ENCODE measurements around the gene WNT2B. TPM values are rescaled to one million over a fixed set of nuclear protein-coding genes. Genes with fewer than 3 reads are reported as not detected.

The WNT2B gene
- total RNA-seq, 1 donor from 2014 or later, result 4.8 TPM

DNA sequence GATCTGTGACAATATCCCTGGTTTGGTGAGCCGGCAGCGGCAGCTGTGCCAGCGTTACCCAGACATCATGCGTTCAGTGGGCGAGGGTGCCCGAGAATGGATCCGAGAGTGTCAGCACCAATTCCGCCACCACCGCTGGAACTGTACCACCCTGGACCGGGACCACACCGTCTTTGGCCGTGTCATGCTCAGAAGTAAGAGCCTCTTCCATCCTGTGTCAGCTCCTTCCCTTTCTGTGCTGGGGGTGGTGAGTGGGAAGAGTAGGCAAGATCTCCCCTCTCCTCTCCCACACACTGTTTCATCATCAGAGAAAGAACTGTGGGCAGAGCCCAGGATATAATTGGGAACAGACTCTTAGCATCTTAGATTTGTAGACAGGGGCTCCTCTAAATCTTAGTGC, 6.1 kb downstream of the WNT2B start:
- H3K9me3 ChIP-seq, result no peaks in the 10 kb centered on the region
- H3K27me3 ChIP-seq, result no peaks in the 10 kb centered on the region
- H3K36me3 ChIP-seq, result peaks cover 0 to 6% of the 10 kb centered on the region in 2 donors
- TF ChIP-seq, protein P1, sequence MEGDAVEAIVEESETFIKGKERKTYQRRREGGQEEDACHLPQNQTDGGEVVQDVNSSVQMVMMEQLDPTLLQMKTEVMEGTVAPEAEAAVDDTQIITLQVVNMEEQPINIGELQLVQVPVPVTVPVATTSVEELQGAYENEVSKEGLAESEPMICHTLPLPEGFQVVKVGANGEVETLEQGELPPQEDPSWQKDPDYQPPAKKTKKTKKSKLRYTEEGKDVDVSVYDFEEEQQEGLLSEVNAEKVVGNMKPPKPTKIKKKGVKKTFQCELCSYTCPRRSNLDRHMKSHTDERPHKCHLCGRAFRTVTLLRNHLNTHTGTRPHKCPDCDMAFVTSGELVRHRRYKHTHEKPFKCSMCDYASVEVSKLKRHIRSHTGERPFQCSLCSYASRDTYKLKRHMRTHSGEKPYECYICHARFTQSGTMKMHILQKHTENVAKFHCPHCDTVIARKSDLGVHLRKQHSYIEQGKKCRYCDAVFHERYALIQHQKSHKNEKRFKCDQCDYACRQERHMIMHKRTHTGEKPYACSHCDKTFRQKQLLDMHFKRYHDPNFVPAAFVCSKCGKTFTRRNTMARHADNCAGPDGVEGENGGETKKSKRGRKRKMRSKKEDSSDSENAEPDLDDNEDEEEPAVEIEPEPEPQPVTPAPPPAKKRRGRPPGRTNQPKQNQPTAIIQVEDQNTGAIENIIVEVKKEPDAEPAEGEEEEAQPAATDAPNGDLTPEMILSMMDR (IDR thresholded peaks at IDR 0.05), result no peak
- H3K4me3 ChIP-seq, result no peak overlapping the region
- intact Hi-C loops (cut with DNase I), result no loop called here
- H3K27ac ChIP-seq, result no peak overlapping the region
- DNase-seq (ENCODE audit: low spot score in 2 of 2), result no peak
- no peaks in the 10 kb centered on the region for H3K4me1 ChIP-seq

GRCh38 chr1:112515311-112516009, 6.7 kb downstream of the WNT2B start:
- intact Hi-C loops (cut with DNase I), result no loop called here
- no peak for DNase-seq (ENCODE audit: low spot score in 2 of 2)
- Histone ChIP-seq H3K27me3 (no peaks in the 10 kb centered on the region), H3K4me3 (no peak overlapping the region), H3K36me3 (peaks cover 0 to 9% of the 10 kb centered on the region in 2 donors), H3K9me3 (no peaks in the 10 kb centered on the region), H3K4me1 (no peaks in the 10 kb centered on the region), H3K27ac (no peak overlapping the region)
- TF ChIP-seq, protein P1 (IDR thresholded peaks at IDR 0.05), result no peak

DNA sequence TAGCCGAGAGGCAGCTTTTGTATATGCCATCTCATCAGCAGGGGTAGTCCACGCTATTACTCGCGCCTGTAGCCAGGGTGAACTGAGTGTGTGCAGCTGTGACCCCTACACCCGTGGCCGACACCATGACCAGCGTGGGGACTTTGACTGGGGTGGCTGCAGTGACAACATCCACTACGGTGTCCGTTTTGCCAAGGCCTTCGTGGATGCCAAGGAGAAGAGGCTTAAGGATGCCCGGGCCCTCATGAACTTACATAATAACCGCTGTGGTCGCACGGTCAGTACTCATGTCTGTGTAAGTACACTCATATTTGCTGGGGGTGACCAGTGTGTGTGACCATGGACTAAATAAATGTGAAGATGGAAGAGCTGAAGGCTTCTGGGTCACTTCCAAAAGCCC, 7.4 kb downstream of the WNT2B start:
- TF ChIP-seq, protein P1 (IDR thresholded peaks at IDR 0.05), result no peak
- peaks cover 0 to 11% of the 10 kb centered on the region in 2 donors for H3K36me3 ChIP-seq
- no peak for DNase-seq (ENCODE audit: low spot score in 2 of 2)
- no peaks in the 10 kb centered on the region for H3K9me3 ChIP-seq
- no peak overlapping the region for H3K27ac ChIP-seq
- intact Hi-C loops (cut with DNase I), result no loop called here
- H3K4me3 ChIP-seq, result no peak overlapping the region
- no peaks in the 10 kb centered on the region for H3K4me1 ChIP-seq
- H3K27me3 ChIP-seq, result no peaks in the 10 kb centered on the region

DNA sequence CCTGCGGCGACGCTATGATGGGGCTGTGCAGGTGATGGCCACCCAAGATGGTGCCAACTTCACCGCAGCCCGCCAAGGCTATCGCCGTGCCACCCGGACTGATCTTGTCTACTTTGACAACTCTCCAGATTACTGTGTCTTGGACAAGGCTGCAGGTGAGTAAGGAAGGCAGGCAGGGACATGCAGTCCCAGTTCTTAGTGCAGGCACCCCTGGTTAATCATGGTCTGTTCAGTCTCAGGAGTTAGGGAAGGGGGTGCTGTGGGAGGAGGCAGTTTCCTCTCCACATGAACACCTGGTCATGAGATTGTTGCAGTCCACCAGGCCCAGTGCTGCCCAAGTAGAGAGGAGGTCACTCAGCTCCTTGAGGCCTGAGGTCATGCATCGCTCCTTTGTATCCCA, 8.5 kb downstream of the WNT2B start:
- H3K4me1 ChIP-seq, result no peaks in the 10 kb centered on the region
- H3K4me3 ChIP-seq, result no peak overlapping the region
- H3K36me3 ChIP-seq, result peaks cover 0 to 15% of the 10 kb centered on the region in 2 donors
- no peak overlapping the region for H3K27ac ChIP-seq
- H3K9me3 ChIP-seq, result no peaks in the 10 kb centered on the region
- TF ChIP-seq, protein P1 (IDR thresholded peaks at IDR 0.05), result no peak
- no peak for DNase-seq (ENCODE audit: low spot score in 2 of 2)
- no peaks in the 10 kb centered on the region for H3K27me3 ChIP-seq
- intact Hi-C loops (cut with DNase I), result no loop called here

DNA sequence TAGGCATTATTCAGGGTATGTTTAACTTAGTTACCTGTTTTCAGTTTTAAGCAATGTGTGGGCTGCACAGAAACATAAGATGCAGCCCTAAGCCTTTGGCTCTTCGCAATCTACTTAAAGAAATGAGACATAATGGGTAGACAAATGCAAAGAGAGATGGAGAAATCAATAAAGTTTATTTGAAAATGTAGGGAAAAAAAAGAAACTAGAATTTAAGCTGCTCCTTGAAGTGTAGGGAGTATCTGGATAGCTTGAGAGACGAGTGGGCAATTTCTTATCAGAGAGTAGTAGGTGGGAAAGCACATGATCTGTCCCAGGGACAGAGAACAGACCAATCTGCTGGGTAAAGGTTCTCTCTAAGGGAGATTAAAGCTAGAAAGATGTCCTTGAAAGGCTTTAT, 8.9 kb downstream of the WNT2B start:
- Histone ChIP-seq H3K36me3 (peaks cover 0 to 17% of the 10 kb centered on the region in 2 donors), H3K27me3 (no peaks in the 10 kb centered on the region), H3K4me3 (no peak overlapping the region), H3K4me1 (no peaks in the 10 kb centered on the region), H3K9me3 (no peaks in the 10 kb centered on the region), H3K27ac (no peak overlapping the region)
- intact Hi-C loops (cut with DNase I), result no loop called here
- no peak for DNase-seq (ENCODE audit: low spot score in 2 of 2)
- TF ChIP-seq, protein P1 (IDR thresholded peaks at IDR 0.05), result no peak
